ENCODE results near the gene BTK.

- TF ChIP-seq POLR2A (IDR thresholded peaks at IDR 0.05; ENCODE audit: extremely low read depth, insufficient read length) = no peak
- no peak for TF ChIP-seq CTCF (IDR thresholded peaks at IDR 0.05; ENCODE audit: low read depth, low read length)
These were observed 44.6 kb upstream of the BTK start for GRCh38 chrX:101430457-101431078.
